Endothelial cell of hepatic sinusoid (primary cell): Measurements from ENCODE around the gene MAN2B2.

Source experiments
- in situ Hi-C: cut with HindIII; loops from 2 replicates; pipeline ENCODE4 v1.10.0; 2017; ENCODE audit warnings: low sequenced_read_pairs

MAN2B2 gene

GRCh38 chr4:6566391-6567190 lies 8.4 kb upstream of the MAN2B2 start:
- in situ Hi-C loops: no loop called here

DNA sequence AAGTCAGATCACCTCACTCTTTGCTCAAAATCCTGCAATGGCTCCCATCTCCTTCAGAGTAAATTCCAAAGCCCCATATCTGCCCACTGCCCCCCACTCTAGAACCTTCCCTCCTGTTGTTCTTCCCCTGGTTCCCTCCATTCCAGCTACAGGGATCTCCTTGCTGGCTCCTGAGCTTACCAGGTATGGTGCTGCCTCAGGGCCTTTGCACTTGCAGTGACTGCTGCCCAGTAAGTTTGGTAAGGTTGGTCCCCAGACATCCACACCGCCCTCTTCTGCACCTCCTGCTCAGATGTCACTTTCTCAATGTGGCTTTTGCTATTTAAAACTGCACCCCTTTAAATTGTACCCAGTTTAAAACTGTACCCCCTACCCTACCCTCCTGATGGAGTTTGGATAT lies 7.8 kb upstream of the MAN2B2 start:
- in situ Hi-C loops: no loop called here

- in situ Hi-C loops: no loop called here
Observed at GRCh38 chr4:6568148-6568547, 6.8 kb upstream of the MAN2B2 start.

- in situ Hi-C loops: no loop called here
Observed at GRCh38 chr4:6568689-6569332, 6.2 kb upstream of the MAN2B2 start.

DNA sequence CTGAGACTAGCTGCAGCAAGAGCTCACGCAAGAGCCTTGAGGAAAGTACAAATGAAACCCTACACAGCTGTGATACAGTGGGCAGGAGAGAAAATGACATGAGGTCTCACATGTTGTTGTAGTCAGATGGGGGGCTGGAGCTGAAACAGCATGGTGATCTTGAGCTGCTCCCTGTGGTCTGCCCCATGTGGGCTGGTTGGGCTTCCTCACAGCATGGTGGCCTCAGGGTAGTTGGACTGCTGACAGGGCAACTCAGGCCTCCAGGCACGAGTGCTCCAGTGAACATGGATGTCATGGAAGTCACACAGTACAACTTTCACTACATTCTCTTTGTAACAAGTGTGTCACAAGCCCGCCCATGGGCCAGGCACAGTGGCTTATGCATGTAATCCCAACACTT lies 3.4 kb upstream of the MAN2B2 start:
- in situ Hi-C loops: loop anchor here (5.0 kb wide), 1 partner anchor 91 kb away; no protein-coding TSS in a partner anchor

- in situ Hi-C loops: loop anchor here (5.0 kb wide), 1 partner anchor 89 kb away; no protein-coding TSS in a partner anchor
Observed at GRCh38 chr4:6573551-6573950, 1.4 kb upstream of the MAN2B2 start.

GRCh38 chr4:6573986-6574746 lies 823 bp upstream of the MAN2B2 start:
- in situ Hi-C loops: loop anchor here (5.0 kb wide), 1 partner anchor 88 kb away; no protein-coding TSS in a partner anchor

DNA sequence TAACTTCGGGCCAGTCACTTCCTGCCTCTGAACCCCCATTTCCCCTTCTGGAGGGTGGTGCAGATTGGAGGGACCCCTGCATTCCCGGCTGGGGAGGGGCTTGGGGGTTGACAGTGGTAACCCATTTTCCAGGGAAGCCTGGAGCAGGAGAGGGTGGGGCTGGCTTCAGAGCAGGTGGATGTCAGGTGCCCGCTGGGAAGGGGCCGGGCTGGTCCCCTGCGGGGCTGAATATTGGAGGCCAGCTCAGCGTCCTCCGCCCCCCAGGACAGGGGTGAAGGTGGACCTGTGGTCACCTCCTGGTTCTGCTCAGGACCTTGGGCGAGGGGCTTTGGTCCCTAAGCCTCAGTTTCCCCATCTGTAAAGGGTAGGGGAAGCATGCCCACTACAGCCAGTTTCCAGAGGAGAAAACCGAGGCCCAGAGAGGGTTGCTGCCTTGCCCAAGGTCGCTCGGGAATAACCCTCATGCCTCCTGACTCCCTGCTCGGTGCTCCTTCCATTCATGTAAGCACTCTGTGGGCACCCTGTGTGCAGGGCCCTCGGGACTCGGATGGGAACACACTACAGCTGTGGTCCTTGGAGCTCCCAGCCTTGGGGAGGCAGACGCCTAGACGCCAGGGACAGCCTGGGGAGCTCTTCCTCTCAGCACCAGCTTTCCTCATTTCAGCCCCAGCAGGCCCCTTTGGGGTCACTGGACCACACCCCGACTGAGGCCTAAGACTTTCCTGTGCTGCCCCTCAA lies 683 bp downstream of the MAN2B2 start:
- in situ Hi-C loops: no loop called here

DNA sequence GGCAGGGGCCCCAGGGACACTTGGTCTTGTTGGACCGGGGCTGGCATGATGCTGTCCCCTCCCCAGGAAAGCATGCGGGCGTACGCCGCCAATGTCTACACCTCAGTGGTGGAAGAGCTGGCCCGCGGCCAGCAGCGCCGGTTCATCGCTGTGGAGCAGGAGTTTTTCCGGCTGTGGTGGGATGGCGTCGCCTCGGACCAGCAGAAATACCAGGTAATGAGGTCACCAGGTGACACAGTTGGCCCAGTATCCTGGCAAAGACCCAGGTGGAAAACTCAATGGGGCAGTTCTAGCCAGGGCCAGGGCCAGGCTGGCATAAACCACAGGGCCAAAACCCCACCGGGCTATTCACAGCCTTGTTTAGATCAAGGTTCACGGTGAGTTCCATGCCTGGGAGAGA lies 1.5 kb downstream of the MAN2B2 start:
- in situ Hi-C loops: no loop called here

- in situ Hi-C loops: no loop called here
Observed at GRCh38 chr4:6576932-6577331, 1.9 kb downstream of the MAN2B2 start.

DNA sequence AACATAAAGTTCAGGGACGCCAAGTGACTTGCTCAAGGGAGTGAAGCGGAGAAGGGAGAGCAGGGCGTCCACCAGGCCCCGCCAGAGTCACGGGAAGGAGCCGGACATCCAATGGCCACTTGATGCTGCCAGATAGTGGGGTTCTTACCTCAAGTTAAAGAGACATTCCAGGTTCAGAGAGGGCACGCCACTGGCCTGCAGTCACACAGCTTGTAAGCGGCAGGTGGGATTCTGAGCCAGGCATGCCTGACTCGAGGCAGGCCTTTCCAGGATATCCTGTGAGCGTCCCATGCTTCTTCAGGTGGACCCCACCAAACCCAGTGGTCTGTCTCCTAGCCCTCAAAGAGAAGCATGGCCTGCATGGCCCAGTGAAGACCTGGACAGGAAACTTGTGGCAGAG lies 2.4 kb downstream of the MAN2B2 start:
- in situ Hi-C loops: no loop called here

DNA sequence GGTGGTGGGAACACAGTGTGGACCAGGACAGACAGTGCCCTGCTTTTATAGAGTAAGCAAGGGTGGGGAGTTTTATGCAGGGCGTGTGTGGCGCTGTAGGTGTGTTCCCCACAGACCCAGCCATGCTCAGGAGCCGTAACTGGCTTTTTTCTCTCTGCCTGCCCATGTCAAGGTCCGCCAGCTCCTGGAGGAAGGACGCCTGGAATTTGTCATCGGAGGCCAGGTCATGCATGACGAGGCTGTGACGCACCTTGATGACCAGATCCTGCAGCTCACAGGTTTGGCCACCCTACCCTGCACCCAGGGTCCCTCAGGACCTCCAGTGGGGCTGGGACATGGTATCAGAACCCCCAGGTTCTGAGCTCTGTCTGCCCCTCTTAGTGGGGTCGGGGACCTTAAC lies 3.2 kb downstream of the MAN2B2 start:
- in situ Hi-C loops: no loop called here

- in situ Hi-C loops: no loop called here
Observed at GRCh38 chr4:6580353-6580752, 5.4 kb downstream of the MAN2B2 start.

DNA sequence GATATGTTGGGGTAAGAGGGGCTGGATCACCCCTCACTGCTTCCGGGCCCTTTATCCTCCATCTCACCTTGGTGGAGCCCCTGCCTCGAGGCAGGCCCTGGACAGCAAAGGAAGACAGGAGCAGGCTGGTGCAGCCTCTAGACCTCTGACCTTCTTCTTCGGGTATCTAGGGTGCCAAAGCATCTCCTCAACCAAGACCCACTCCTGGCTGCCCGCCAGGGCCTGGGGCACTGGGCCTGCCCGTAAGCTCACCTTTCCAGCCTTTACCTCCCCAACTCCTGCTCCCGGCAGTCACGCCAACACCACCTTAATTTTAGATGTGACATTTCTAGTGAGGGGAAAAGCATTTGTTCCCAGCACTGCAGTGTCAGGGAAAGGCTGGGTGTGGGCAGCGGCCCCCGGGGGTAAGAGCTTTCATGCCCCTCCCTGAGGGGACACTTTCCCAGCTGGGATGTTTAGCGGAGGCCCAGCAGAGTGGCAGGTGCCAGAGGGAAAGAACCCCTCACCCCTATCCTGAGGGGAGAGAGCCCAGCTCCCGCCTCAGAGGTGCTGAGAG lies 6.7 kb downstream of the MAN2B2 start:
- in situ Hi-C loops: no loop called here

- in situ Hi-C loops: no loop called here
Observed at GRCh38 chr4:6582889-6583490, 8.0 kb downstream of the MAN2B2 start.

- in situ Hi-C loops: no loop called here
Observed at GRCh38 chr4:6584865-6585264, 9.9 kb downstream of the MAN2B2 start.

DNA sequence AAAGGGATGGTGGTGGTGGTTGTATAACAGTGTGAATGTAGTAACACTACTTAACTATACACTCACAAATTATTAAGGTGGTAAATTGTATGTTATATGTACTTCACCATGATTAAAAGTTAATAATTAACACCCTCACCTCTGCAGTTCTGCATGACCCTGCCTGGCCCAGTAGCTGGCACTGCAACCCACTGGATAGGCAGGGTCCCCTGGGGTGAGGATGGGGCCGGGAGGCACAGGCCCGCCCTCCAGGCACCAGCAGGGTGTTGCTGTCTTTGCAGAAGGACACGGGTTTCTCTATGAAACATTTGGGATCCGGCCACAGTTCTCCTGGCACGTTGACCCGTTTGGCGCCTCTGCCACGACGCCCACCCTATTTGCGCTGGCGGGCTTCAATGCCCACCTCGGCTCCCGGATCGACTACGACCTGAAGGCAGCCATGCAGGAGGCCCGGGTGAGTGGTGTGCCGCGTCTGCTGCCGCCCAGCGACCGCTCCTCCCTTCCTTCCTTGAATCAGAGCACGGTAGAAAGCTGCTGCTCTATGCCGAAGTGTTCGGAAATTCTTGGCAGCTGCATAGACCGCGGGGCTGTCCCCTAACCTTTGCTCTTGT lies 11.8 kb downstream of the MAN2B2 start:
- in situ Hi-C loops: no loop called here

DNA sequence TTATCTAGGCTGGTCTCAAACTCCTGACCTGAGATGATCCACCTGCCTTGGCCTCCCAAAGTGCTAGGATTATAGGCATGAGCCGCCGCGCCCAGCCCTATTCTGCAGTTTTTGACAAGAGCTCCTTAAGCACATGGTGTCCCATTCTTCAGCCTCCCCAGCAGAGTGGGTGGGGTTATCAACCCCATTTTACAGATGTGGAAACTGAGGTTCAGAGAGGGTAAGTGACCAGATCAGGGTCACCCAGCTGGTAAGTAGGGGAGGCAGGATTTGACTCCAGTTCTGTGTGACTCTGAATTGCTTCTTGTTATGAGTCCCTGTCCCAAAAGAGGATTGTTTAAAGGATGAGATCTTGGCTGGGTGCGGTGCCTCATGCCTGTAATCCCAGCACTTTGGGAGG lies 14.5 kb downstream of the MAN2B2 start:
- in situ Hi-C loops: no loop called here

DNA sequence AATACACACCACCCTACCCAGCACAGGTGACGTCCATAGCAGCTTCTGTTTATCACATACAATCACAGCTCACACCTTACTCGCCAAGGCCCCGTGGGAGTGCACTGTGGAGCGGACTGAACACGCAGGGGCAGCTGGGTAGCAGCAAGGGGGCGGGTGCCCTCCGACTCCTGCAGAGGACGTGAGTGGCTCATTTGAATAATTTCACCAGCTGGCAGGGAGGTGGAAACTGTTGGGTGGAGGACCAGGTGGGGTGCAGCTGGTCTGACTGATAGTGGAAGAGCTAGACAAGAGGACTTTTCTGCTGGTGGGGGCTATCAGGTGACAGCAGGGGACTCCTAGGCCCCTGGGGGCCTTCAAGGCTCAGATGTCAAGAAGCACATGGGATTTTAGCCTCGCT lies 16.3 kb downstream of the MAN2B2 start:
- in situ Hi-C loops: no loop called here

GRCh38 chr4:6591781-6592180 lies 16.8 kb downstream of the MAN2B2 start:
- in situ Hi-C loops: no loop called here
